H1 (cell line): ENCODE data around the gene HS1BP3. TPM values are rescaled to one million over a fixed set of nuclear protein-coding genes. Genes with fewer than 3 reads are reported as not detected.

Source experiments
- CTCF ChIA-PET: fragments of 300-600 bp; sonication (Branson Sonifier 250); formaldehyde crosslinking; loops from one replicate; lab custom pipeline; 2021; ENCODE audit not compliant: partially characterized antibody; lab: Charles Lee
- POLR2A ChIA-PET: fragments of 300-600 bp; sonication (Branson Sonifier 250); formaldehyde crosslinking; loops from one replicate; lab custom pipeline; 2021; ENCODE audit warnings: inconsistent platforms; ENCODE audit not compliant: partially characterized antibody; lab: Charles Lee
- DNase-seq, 2 experiments: peaks; one replicate each; pipeline versions ENCODE4 v3.0.0 to v3.0.0-alpha.2; 2010 to 2022; ENCODE audit warnings: low spot score in 2 of 2, low read depth in 1 of 2, mixed read lengths in 1 of 2
- FAIRE-seq: peaks from 2 replicates; lab custom pipeline; 2011; peaks lifted over from hg19 to GRCh38; lab: Jason Lieb, UNC
- H2AFZ ChIP-seq: 2 replicates; pipeline ENCODE4 v1.8.1; 2012; ENCODE audit warnings: low read length, inconsistent platforms
- H2AK5ac ChIP-seq: 2 replicates; pipeline ENCODE4 v1.6.1; 2013; ENCODE audit warnings: low read depth, low read length
- H2BK120ac ChIP-seq: replicated peaks from 2 replicates; pipeline ENCODE3; 2013; ENCODE audit warnings: low read depth, low read length, inconsistent platforms
- H2BK12ac ChIP-seq: 2 replicates; pipeline ENCODE4 v1.6.1; 2013; ENCODE audit warnings: low read depth, low read length
- H2BK15ac ChIP-seq: 2 replicates; pipeline ENCODE4 v1.6.1; 2013; ENCODE audit warnings: low read length
- H2BK20ac ChIP-seq: 2 replicates; pipeline ENCODE4 v1.6.1; 2013; ENCODE audit warnings: low read length
- H2BK5ac ChIP-seq: 2 replicates; pipeline ENCODE4 v1.6.1; 2013; ENCODE audit warnings: low read depth, low read length
- H3K14ac ChIP-seq: 2 replicates; pipeline ENCODE4 v1.6.1; 2013; ENCODE audit warnings: inconsistent platforms; ENCODE audit not compliant: insufficient read length
- H3K18ac ChIP-seq: 2 replicates; pipeline ENCODE4 v1.6.1; 2013; ENCODE audit warnings: low read length; ENCODE audit errors: extremely low read depth
- H3K23ac ChIP-seq: 2 replicates; pipeline ENCODE4 v1.6.1; 2013; ENCODE audit warnings: inconsistent platforms; ENCODE audit not compliant: insufficient read length
- H3K23me2 ChIP-seq: 2 replicates; pipeline ENCODE4 v1.6.1; 2013; ENCODE audit warnings: low read depth, low read length
- H3K27ac ChIP-seq: 2 replicates; pipeline ENCODE4 v1.6.1; 2011; ENCODE audit warnings: low read depth, low read length, inconsistent platforms
- H3K27me3 ChIP-seq, 4 experiments: replicated peaks in 1 of 4; 1 replicate in 1 of 4; 2 replicates in 3 of 4; pipeline versions ENCODE4 v1.6.1 to v1.8.1; 2011 to 2013; ENCODE audit warnings: low read length in 3 of 4, mild to moderate bottlenecking in 3 of 4, inconsistent platforms in 2 of 4, mixed read lengths in 2 of 4, moderate library complexity in 1 of 4; ENCODE audit not compliant: control insufficient read depth in 3 of 4, insufficient read depth in 3 of 4; ENCODE audit errors: extremely low read depth in 1 of 4
- H3K36me3 ChIP-seq, 4 experiments: 2 replicates each; pipeline versions ENCODE4 v1.6.1 to v1.8.1; 2011 to 2013; ENCODE audit warnings: mild to moderate bottlenecking in 4 of 4, low read length in 3 of 4, moderate library complexity in 2 of 4, control low read depth in 1 of 4, inconsistent platforms in 1 of 4; ENCODE audit not compliant: insufficient read depth in 4 of 4, control insufficient read depth in 2 of 4
- H3K4ac ChIP-seq: replicated peaks from 2 replicates; pipeline ENCODE3; 2013; ENCODE audit warnings: low read length, low read depth, mixed read lengths, inconsistent platforms; ENCODE audit not compliant: insufficient read length
- H3K4me1 ChIP-seq, 4 experiments: replicated peaks in 1 of 4; 1 replicate in 1 of 4; 2 replicates in 3 of 4; pipeline versions ENCODE4 v1.6.1 to v1.8.1; 2011 to 2013; ENCODE audit warnings: low read length in 3 of 4, inconsistent platforms in 2 of 4, mixed read lengths in 1 of 4; ENCODE audit not compliant: insufficient read depth in 4 of 4, control insufficient read depth in 3 of 4
- H3K4me2 ChIP-seq, 2 experiments: 2 replicates each; pipeline versions ENCODE4 v1.6.1 to v1.8.1; 2011 to 2013; ENCODE audit warnings: low read depth in 2 of 2, low read length in 2 of 2, control low read depth in 1 of 2, inconsistent platforms in 1 of 2, mild to moderate bottlenecking in 1 of 2; ENCODE audit not compliant: insufficient read depth in 1 of 2
- H3K4me3 ChIP-seq, 4 experiments: fragments of 200-600, 300-600 bp in 1 of 4; sonication (generic), shearing (Covaris generic), sonication (Bioruptor Twin) in 1 of 4; 2 replicates each; pipeline versions ENCODE4 v1.5.1 to v1.8.1; 2011 to 2016; ENCODE audit warnings: low read length in 4 of 4, low read depth in 3 of 4, control low read depth in 2 of 4, inconsistent platforms in 2 of 4, mild to moderate bottlenecking in 2 of 4, mixed read lengths in 1 of 4, moderate library complexity in 1 of 4; ENCODE audit not compliant: insufficient read depth in 2 of 4; ENCODE audit errors: extremely low read depth in 1 of 4
- H3K56ac ChIP-seq: replicated peaks from 2 replicates; pipeline ENCODE3; 2013; ENCODE audit warnings: low read depth, mild to moderate bottlenecking, mixed read lengths, low read length, inconsistent platforms; ENCODE audit not compliant: insufficient read length
- H3K79me1 ChIP-seq: 2 replicates; pipeline ENCODE4 v1.6.1; 2013; ENCODE audit warnings: low read depth, low read length, control low read depth
- H3K79me2 ChIP-seq, 2 experiments: 2 replicates each; pipeline versions ENCODE4 v1.6.1 to v1.8.1; 2012 to 2013; ENCODE audit warnings: low read length in 2 of 2, mild to moderate bottlenecking in 2 of 2, inconsistent platforms in 1 of 2; ENCODE audit not compliant: insufficient read depth in 2 of 2, control insufficient read depth in 1 of 2
- H3K9ac ChIP-seq, 4 experiments: replicated peaks in 1 of 4; 1 replicate in 1 of 4; 2 replicates in 3 of 4; pipeline versions ENCODE4 v1.6.1 to v1.8.1; 2011 to 2013; ENCODE audit warnings: low read depth in 3 of 4, low read length in 3 of 4, control low read depth in 2 of 4, mild to moderate bottlenecking in 2 of 4, moderate library complexity in 2 of 4, inconsistent platforms in 1 of 4; ENCODE audit errors: extremely low read depth in 1 of 4
- H3K9me3 ChIP-seq, 2 experiments: 2 replicates each; pipeline versions ENCODE4 v1.6.1 to v1.8.1; 2012 to 2013; ENCODE audit warnings: mild to moderate bottlenecking in 2 of 2, moderate library complexity in 2 of 2, control low read depth in 1 of 2, inconsistent platforms in 1 of 2, low read depth in 1 of 2, low read length in 1 of 2, mixed read lengths in 1 of 2; ENCODE audit not compliant: insufficient read depth in 2 of 2
- H4K20me1 ChIP-seq, 2 experiments: replicated peaks in 1 of 2; 2 replicates each; pipeline versions ENCODE3 to v1.8.1; 2011 to 2013; ENCODE audit warnings: inconsistent platforms in 2 of 2, low read length in 2 of 2, mild to moderate bottlenecking in 1 of 2; ENCODE audit not compliant: insufficient read depth in 2 of 2, control insufficient read depth in 1 of 2
- H4K5ac ChIP-seq: 2 replicates; pipeline ENCODE4 v1.6.1; 2013; ENCODE audit warnings: low read length, low read depth, mixed read lengths, inconsistent platforms; ENCODE audit not compliant: insufficient read length
- H4K8ac ChIP-seq: 2 replicates; pipeline ENCODE4 v1.8.0; 2013; ENCODE audit warnings: mild to moderate bottlenecking, moderate library complexity, low read length, inconsistent platforms; ENCODE audit not compliant: insufficient read depth; ENCODE audit errors: extremely low read depth
- H4K91ac ChIP-seq: replicated peaks from 2 replicates; pipeline ENCODE3; 2013; ENCODE audit warnings: low read length, mixed read lengths, inconsistent platforms; ENCODE audit not compliant: insufficient read length
- SP4 ChIP-seq: IDR thresholded peaks from 2 replicates; pipeline ENCODE4 v1.6.1; 2012; ENCODE audit warnings: low read length, inconsistent platforms
- WGBS, 2 experiments: shearing (Covaris generic) in 1 of 2; methylation state at CpG; one replicate each; pipeline versions ENCODE4 v1.1.6 to v1.1.7; 2013 to 2015; ENCODE audit warnings: low lambda C conversion rate in 2 of 2, mixed read lengths in 2 of 2, inconsistent platforms in 1 of 2, low coverage in 1 of 2, missing lambda C conversion rate in 1 of 2; ENCODE audit not compliant: insufficient replicate concordance in 2 of 2, insufficient coverage in 1 of 2, insufficient read length in 1 of 2; ENCODE audit errors: extremely low coverage in 1 of 2, missing lambda C conversion rate in 1 of 2; 5-methylcytosine and 5-hydroxymethylcytosine counted together
- polyA plus RNA-seq, 7 experiments: library from polyadenylated mRNA; depleted of rRNA in 3 of 7; stranded (reverse) in 5 of 7; unstranded in 2 of 7; fragments of >200 nt in 5 of 7; fragments of 200-250 nt in 2 of 7; gene quantifications; 1 replicate in 5 of 7; 2 replicates in 1 of 7; 4 replicates in 1 of 7; pipeline versions ENCODE4 v1.2.1 to v1.2.3, GENCODE V29; 2011 to 2013; ENCODE audit warnings: missing spikeins in 2 of 7, mixed read lengths in 2 of 7
- total RNA-seq: library from RNA; stranded (reverse); fragmentation: NEBNext Ultra II Directional; extraction: Animal tissue kit (Norgen Biotek cat#: 25700); gene quantifications from 2 replicates; pipeline ENCODE4 v1.2.1, GENCODE V29; 2021

Gene HS1BP3
- total and polyA plus RNA-seq, 2 of the 8 experiments (the other 6 are each of a cell fraction or from before 2014, with no cell fraction given): 11.1 to 11.3 TPM

DNA sequence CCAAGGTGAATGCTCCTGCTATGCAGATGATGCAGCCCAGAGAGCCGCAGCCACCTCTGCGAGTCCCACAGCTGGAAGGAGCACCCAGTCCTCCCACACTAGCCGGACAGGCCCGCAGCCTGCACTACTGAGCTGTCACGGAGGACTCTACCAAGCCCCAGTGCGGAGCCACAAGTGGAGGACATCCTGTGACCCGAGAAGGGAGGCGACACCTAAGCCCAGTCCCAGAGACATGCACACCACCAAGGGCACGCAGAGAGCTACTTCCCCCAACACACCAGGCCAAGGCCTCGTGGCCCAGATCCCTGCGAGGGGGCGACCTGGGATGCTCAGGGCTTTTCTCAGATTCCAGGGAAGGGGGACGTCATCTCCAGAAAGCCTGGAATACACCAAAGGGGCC lies 12.9 kb downstream of the HS1BP3 start:
- 93% methylated on average over 12 of the region's 13 CpGs; no CpG with 5 or more reads in 1 of the 2 experiments for WGBS, 2 experiments
- H3K27ac ChIP-seq: no peak overlapping the region

More for the DNA sequence above, 12.9 kb downstream of the HS1BP3 start:
- Histone ChIP-seq H3K14ac (no peak overlapping the region), H2BK5ac (no peak overlapping the region), H2BK12ac (no peak overlapping the region), H3K4me1 (peaks cover 0 to 3% (median 1%) of the 10 kb centered on the region in 4 experiments; a peak in 2 of 7 replicates), H2BK15ac (no peak overlapping the region), H3K23me2 (no peaks in the 10 kb centered on the region), H4K8ac (no peak overlapping the region), H3K27me3 (no peaks in the 10 kb centered on the region), H3K23ac (no peak overlapping the region), H3K79me2 (no peaks in the 10 kb centered on the region), H4K20me1 (peaks cover 0 to 3% of the 10 kb centered on the region in 2 experiments), H2BK120ac (no peak overlapping the region), H2AFZ (no peak overlapping the region), H3K9me3 (no peaks in the 10 kb centered on the region), H2AK5ac (no peak overlapping the region), H2BK20ac (no peak overlapping the region), H3K36me3 (no peaks in the 10 kb centered on the region), H3K18ac (no peak overlapping the region), H3K56ac (no peak overlapping the region), H3K9ac (no peak overlapping the region), H3K4ac (no peak overlapping the region), H3K4me3 (no peak overlapping the region), H4K91ac (no peak overlapping the region), H3K79me1 (no peaks in the 10 kb centered on the region; the same call in 1 of the 2 replicates), H3K4me2 (no peak overlapping the region), H4K5ac (no peak overlapping the region)
- ChIA-PET POLR2A (interaction anchor here (1.8 kb wide), 1 partner anchor 191 kb away, joined by 10 read pairs; the partner anchor contains the start of gene RHOB), CTCF (interaction anchor here (0.7 to 17.7 kb wide), 7 partner anchors 11 to 258 kb away, joined by 3 to 367 read pairs (median 47); partner anchors contain the start of gene RHOB)
- FAIRE-seq (no peak), DNase-seq (no peak)
- TF ChIP-seq SP4: no peak
